Stimulated activated CD4-positive, alpha-beta T cell treated with anti-CD3 and anti-CD28 coated beads, Interleukin-2, amount 100 ng/mL, for 24 hours (primary cell): Measurements from ENCODE around the gene CDPF1.

ENCODE experiments used
- DNase-seq, 2 donors: peaks; one replicate each; pipeline ENCODE4 v3.0.0-alpha.2; 2020

CDPF1 gene

GRCh38 chr22:46256358-46256958 is 6.4 kb upstream of the CDPF1 start:
- no peak for DNase-seq

- no peak for DNase-seq
These were observed 1.8 kb upstream of the CDPF1 start for GRCh38 chr22:46251816-46252380.

GRCh38 chr22:46251266-46251665 is 1.2 kb upstream of the CDPF1 start:
- DNase-seq = no peak

DNA sequence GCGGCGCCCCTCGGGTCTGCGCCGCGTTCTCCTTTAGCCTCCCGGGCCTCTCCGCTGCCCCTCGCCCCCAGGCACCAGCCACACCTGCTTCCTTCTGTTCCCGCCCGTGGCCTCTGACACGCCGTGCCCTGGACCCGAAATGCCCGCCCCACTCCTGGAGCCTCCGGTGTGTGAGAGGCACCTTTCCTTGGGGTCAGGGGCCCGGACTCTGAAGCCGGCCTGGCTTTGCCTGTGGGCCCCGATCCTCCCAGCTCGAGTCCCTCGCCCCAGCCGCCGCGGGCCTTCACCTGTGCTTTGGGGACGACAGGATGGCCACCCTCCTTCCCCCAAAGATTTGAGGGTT is 661 bp upstream of the CDPF1 start:
- DNase-seq = peak in 1 of 2 donors; percentile 32

DNA sequence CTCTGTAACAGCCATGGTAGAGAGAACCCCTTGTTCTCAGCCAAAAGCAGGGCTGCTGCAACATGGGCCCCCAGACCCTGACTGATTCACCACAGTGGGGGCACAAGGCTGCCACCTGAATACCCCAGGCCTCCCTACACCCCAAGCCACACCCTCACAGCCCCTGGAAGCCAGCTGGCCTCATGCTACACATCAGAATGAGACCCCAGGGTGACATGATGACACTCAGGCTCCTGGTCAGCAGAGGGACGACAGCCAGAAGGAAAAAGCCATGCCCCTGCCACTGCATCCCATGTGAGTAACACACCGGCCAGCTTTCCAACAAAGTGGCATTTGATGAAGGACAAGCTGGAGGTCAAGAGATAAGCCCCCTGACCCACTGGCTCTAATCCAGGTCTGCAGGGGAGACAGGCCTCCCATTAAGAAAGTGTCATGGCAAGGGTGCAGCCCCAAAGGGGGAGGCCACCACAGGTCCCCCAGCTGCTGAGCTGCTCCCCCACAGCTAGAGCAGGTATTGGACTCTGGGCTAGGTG is 2.6 kb downstream of the CDPF1 start:
- DNase-seq = no peak

DNA sequence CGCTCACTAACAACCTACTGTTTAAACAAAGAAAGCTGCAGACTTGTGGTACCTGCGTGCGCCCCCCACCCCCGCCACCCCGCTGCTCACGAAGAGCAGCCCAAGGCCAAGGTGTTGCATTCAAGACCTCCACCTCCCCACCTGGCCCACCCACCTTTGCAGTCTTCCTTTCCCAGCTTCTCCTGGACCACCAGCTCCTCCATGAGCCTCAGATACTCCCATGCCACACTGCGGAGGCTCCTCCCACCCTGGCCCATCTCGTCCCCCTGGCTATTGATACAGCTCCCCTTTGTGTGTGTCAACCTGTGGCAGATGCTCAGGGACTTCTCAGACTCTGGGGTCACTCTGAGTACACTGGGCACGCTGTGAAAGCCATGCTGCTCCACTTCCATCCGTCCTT is 3.9 kb downstream of the CDPF1 start:
- DNase-seq = no peak

DNA sequence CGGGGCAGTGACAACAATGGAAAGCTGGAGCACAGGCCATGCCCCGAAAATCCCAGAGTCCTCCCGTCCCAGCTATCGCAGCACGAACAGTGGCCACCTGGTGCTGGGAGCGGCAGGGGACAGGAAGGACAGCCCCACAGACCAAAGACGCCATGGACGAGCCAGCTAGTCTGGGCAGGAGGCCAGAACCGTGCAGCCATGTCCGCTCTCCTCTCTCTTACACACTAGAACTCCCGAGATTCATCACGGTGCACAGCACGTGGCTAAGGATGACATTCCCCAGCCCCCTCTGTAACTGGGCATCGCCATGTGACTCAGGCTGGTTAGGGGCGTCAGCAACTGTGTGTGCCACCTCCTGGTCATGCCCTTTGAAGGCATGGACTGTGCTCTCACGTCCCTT is 4.6 kb downstream of the CDPF1 start:
- DNase-seq = no peak

GRCh38 chr22:46244771-46245170 is 5.3 kb downstream of the CDPF1 start:
- DNase-seq = no peak

DNA sequence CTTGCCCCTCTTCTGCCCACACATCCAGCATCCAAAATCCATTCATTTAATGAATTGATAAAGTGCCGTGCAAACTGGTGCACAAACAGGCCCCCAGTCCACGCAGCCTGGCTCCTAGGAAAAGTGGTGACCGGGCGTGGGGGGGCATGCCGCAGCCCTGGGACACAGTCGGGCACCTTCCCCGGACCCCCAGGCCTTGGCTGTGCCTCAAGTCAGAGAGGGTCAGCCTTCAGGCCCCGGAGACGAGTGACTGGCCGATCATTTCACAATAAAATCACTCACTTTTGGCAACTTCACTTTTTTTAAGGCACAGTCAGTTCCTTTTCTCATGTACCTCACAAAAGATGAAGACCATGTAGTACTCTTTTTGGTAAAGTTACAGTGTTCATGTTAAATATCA is 8.0 kb downstream of the CDPF1 start:
- no peak for DNase-seq

- no peak for DNase-seq
These were observed 8.6 kb downstream of the CDPF1 start for GRCh38 chr22:46241396-46242007.

DNA sequence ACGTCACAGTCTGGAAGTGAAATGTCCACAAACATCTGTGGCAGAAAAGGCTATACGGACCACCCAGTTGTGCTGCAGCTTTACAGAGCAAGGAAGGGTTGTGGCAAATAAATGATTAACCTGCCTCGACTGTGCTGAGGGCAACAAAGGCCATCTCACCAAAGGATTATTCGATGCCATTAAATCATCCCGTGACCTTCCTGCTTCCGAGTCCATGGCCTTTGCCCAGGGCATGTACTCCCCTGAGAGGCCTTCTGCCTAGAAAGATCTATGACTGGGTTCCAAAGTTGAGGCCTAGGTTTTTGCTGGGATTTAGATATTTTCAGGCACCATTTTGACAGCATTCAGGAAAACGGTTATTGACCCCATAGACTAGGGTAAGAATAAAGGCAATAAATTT is 9.2 kb downstream of the CDPF1 start:
- no peak for DNase-seq

DNA sequence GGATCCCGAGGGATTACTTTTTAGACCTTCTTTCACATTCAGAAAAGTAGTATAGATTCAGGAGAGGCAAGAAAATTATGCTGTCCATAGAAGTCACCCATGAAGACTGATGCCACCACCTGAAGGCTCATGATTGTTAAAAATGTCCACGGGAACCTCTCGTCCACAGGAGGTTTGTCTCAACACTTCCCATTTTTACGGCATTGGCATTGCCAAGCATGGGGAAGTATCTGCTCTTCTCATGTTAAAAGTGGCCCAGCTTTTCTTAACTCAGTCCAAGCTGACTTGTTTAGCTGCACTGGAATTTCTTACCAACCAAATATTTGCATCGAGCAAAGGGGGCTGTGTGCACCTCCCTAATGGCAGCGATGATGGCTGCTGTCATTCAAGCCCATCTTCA is 9.6 kb downstream of the CDPF1 start:
- DNase-seq = no peak

DNA sequence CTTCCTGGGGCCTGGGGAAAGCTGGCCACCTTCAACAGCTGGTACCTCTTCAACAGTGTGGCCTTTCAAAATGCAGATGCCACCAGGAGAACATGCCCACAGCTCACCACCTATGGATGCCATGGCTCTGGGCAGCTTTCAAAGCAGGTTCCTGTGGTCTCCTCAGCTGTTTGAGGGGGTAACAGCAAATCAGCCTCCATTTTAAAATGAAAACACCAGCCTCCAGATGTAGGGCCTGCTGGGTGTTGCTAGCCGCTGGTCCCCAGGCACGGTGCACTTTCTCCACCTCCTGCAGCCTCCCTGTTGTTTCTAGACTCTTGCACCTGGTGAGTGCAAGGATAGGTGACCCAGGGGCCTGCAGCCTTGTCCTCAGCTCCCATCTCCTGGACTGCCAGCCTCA is 10.0 kb downstream of the CDPF1 start:
- no peak for DNase-seq

DNA sequence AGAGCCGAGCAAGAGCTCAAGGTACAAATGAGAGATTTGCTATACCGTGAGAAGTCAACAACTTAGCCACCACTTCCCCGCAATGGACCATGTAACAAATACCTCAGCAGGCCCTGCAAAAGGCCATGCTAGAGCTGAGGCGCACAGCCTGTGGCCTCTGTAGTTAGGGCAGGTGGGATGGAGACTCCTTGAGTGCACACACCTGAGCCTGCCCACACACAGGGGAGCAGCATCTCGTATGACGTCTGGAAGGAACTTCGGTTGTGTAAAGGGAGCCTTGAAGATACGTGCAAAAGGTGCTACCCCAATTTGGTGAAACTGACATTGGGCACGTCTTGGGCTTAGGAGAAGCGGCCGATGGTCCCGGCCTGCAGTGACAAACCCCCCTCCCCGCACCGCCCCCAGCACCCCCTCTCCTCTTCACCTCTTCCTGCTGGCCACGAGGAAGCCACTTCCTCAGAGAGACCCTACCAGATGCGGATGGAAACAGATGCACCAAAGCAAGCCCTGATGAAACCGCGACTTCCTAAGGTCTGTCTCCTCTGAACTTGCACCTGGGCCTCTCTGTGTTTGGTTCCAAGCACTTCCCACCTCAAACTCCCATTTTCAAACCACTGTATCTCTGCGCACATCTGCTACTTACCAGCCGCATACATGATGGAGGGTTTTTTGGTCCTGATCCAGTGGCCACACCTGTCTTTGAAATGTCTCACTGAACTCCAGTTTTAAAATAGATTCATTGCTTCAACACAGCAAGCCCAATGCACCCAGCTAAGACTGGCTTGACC is 10.6 kb downstream of the CDPF1 start:
- DNase-seq = no peak

- DNase-seq = no peak
These were observed 11.6 kb downstream of the CDPF1 start for GRCh38 chr22:46238541-46238940.

- DNase-seq = no peak
These were observed 12.5 kb downstream of the CDPF1 start for GRCh38 chr22:46237453-46238124.

DNA sequence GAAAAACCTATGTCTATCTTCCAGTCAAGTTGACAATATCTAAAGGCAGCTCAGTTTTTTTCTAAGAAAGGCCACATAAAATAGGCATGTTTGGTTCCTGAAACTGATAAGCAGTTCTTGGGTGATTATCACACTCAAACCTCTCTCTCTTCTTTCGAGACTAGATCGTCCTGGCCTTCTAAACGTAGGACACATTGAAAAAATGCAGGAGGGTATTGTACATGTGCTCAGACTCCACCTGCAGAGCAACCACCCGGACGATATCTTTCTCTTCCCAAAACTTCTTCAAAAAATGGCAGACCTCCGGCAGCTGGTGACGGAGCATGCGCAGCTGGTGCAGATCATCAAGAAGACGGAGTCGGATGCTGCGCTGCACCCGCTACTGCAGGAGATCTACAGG is 15.1 kb downstream of the CDPF1 start:
- no peak for DNase-seq

DNA sequence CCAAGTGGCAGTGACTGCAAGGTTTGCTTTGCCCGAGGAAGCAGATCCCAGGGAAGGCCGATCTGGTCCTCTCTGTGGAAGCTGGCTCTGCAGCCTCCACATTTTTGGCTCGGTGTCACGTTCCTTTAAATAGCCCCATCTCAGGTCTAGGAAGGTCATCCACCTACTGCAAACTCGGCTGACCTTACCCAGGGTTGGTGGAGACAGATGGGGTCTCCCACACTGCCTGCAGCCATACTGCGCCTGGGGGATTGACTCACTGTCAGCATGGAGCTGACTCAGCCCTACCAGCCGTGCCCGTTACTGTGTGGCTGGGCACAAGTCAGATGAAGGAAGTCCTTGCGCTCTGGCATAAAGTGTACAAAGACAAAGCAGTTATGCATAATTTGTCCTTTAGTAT is 16.9 kb downstream of the CDPF1 start:
- no peak for DNase-seq

- no peak for DNase-seq
These were observed 19.7 kb downstream of the CDPF1 start for GRCh38 chr22:46230262-46230901.

DNA sequence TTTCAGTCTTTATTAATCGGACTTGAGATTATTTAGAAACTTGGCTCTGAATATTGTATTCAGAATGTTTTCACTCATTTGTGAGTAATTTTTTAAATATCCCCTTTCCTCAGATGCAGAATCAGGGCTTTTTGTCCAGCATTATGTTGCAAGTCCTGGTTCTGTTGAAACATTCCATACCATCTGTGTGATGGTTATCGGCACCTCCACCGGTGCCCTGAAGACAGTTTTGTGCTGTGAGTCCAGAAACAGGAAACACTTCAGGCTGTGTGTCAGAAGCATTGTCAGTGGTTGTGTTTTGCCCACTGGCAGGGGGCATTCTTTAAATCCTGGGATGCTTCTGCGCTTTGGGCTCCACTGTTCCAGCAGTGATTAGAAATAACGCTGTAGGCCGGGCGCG is 20.4 kb downstream of the CDPF1 start:
- no peak for DNase-seq

DNA sequence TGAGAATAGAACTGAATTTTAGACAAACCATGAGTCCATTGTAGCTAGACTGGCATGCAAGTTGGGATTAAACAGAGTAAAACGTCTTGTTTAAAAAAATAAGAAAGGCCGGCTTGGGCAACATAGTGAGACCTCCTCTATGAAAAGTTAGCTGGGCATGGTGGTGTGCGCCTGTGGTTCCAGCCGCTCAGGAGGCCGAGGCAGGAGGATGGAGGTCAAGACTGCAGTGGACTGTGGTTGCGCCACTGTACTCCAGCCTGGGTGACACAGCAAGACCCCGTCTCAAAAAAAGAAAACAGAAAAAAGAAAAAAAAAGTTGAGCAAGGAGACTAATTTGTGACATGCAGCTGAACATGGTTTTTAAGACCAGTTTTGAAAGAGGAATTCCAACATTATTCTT is 23.5 kb downstream of the CDPF1 start:
- DNase-seq = no peak

DNA sequence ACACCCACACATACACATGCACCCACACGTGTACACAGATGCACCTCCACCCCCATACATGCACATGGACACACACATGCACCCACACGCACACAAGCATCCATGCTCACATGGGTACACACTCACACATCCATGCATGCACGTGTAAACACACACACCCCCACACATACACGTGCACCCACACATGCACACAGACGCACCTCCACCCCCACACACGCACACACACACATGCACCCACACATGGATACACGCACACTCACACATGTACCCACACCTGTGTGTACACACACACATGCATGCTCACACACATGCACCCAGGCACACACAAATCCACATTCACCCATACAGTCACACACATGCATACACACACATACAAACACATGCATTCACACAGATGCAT is 24.5 kb downstream of the CDPF1 start:
- DNase-seq = no peak

DNA sequence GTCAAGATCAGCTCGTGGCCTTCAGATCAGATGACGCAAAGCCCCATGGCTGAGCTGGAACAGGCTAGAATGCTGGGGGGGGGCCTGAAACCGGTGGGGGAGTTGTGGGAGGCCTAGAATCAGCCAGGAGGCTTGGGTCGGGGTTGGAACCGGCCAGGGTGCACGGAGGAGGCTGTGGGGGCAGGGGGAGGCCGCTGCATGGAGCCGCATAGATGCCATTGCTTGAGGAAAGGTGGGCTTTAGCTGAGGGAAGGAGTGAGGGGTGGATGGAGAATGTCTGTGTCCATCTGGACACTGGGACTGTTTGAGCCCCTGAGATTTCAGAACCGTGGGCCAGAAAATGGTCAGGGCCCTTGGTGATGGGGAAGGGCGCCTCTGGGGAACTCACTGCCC is 25.2 kb downstream of the CDPF1 start:
- no peak for DNase-seq
